ENCODE results near the gene GRB10. TPM values are rescaled to one million over a fixed set of nuclear protein-coding genes. Genes with fewer than 3 reads are reported as not detected.

GRB10 gene
- polyA plus RNA-seq, 1 donor from 2014 or later, result 78.4 TPM

DNA sequence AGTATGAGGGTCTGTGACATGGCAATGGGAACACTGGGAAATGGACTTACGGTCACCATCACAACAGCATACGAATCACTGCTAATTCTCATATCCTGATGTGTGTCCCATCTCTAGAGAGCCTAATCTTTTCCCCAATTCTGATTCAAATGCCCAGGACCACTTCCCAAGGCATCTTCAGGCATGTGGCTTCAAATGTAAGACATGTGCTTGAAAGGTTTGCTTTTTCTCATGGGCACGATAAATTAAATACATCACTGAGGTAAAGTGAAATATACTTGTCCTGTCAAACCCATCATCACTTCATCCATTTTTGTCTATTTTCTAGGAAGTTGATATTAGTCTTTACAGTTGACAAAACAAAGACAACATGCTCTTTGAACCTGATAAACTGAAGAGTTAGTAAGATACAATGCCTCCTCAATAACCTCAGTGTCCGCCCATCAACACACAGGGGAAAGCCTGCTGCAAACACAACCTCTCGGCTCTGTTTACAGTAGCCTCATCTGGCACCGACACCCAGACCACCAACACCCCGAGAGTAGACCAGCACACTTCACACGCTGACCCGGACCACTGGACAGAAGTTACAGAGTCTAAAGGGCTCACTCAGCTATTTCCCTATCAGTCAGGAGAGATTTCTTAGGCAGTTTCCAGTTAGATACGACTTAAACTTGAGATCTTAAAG lies 24.8 kb downstream of the GRB10 start:
- H3K36me3 ChIP-seq (ENCODE audit: insufficient read depth, low read length), result no peaks in the 10 kb centered on the region
- no peak overlapping the region for H3K4me2 ChIP-seq (ENCODE audit: low read length)
- no peaks in the 10 kb centered on the region for H3K9me3 ChIP-seq (ENCODE audit: low read length)
- H3K4me3 ChIP-seq (ENCODE audit: low read length), result no peak overlapping the region
- no peak for TF ChIP-seq MXI1 (conservative IDR thresholded peaks at IDR 0.05; ENCODE audit: poor library complexity, severe bottlenecking)
- no peak for TF ChIP-seq RAD21 (conservative IDR thresholded peaks at IDR 0.05)
- TF ChIP-seq, protein P1, sequence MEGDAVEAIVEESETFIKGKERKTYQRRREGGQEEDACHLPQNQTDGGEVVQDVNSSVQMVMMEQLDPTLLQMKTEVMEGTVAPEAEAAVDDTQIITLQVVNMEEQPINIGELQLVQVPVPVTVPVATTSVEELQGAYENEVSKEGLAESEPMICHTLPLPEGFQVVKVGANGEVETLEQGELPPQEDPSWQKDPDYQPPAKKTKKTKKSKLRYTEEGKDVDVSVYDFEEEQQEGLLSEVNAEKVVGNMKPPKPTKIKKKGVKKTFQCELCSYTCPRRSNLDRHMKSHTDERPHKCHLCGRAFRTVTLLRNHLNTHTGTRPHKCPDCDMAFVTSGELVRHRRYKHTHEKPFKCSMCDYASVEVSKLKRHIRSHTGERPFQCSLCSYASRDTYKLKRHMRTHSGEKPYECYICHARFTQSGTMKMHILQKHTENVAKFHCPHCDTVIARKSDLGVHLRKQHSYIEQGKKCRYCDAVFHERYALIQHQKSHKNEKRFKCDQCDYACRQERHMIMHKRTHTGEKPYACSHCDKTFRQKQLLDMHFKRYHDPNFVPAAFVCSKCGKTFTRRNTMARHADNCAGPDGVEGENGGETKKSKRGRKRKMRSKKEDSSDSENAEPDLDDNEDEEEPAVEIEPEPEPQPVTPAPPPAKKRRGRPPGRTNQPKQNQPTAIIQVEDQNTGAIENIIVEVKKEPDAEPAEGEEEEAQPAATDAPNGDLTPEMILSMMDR (IDR thresholded peaks at IDR 0.05; ENCODE audit: poor library complexity, severe bottlenecking), result no peak
- TF ChIP-seq POLR2AphosphoS5 (IDR thresholded peaks at IDR 0.05), result no peak
- TF ChIP-seq EZH2 (IDR thresholded peaks at IDR 0.05; ENCODE audit: borderline replicate concordance, insufficient read depth, low read length, poor library complexity, severe bottlenecking), result no peak
- no peak for TF ChIP-seq TAF1 (IDR thresholded peaks at IDR 0.05; ENCODE audit: low read depth)
- TF ChIP-seq SMC3 (conservative IDR thresholded peaks at IDR 0.05; ENCODE audit: poor library complexity), result no peak
- TF ChIP-seq EP300 (conservative IDR thresholded peaks at IDR 0.05; ENCODE audit: poor library complexity, severe bottlenecking), result no peak
- TF ChIP-seq, protein P2, sequence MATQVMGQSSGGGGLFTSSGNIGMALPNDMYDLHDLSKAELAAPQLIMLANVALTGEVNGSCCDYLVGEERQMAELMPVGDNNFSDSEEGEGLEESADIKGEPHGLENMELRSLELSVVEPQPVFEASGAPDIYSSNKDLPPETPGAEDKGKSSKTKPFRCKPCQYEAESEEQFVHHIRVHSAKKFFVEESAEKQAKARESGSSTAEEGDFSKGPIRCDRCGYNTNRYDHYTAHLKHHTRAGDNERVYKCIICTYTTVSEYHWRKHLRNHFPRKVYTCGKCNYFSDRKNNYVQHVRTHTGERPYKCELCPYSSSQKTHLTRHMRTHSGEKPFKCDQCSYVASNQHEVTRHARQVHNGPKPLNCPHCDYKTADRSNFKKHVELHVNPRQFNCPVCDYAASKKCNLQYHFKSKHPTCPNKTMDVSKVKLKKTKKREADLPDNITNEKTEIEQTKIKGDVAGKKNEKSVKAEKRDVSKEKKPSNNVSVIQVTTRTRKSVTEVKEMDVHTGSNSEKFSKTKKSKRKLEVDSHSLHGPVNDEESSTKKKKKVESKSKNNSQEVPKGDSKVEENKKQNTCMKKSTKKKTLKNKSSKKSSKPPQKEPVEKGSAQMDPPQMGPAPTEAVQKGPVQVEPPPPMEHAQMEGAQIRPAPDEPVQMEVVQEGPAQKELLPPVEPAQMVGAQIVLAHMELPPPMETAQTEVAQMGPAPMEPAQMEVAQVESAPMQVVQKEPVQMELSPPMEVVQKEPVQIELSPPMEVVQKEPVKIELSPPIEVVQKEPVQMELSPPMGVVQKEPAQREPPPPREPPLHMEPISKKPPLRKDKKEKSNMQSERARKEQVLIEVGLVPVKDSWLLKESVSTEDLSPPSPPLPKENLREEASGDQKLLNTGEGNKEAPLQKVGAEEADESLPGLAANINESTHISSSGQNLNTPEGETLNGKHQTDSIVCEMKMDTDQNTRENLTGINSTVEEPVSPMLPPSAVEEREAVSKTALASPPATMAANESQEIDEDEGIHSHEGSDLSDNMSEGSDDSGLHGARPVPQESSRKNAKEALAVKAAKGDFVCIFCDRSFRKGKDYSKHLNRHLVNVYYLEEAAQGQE (IDR thresholded peaks at IDR 0.05; ENCODE audit: borderline replicate concordance), result no peak
- peaks cover 70% of the 10 kb centered on the region for H3K79me2 ChIP-seq (replicated peaks; ENCODE audit: insufficient read depth, low read length)
- H3K27ac ChIP-seq (ENCODE audit: low read length), result no peak overlapping the region
- no peaks in the 10 kb centered on the region for H3K27me3 ChIP-seq (ENCODE audit: insufficient read depth, low read depth, low read length)
- H3F3A ChIP-seq (ENCODE audit: insufficient read depth, low read length, poor library complexity, severe bottlenecking), result no peaks in the 10 kb centered on the region
- H2AFZ ChIP-seq (ENCODE audit: low read depth, low read length), result no peak overlapping the region
- H4K20me1 ChIP-seq (ENCODE audit: insufficient read depth), result no peaks in the 10 kb centered on the region
- H3K9me2 ChIP-seq (ENCODE audit: insufficient read depth, low read length), result no peaks in the 10 kb centered on the region
- no peak overlapping the region for H3K9ac ChIP-seq (ENCODE audit: low read length)

DNA sequence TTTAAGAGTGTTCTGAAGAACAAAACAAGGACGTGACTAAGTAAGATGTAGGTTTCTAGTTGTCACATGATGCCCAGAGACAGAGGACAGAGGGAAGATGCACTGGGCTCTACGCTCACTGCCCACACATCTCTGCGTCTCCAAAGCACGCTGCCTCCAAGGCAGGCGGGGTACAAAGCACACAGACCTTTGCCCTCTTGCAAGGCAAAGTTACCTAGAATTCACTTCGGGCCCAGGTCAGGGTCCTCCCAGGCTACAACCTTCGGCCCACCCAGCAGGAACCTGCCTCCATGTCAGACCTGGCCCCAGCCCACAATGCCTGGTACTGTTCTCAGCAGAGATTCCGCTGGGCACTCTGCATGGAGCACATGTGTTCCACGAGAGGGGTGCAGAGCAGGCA lies 26.5 kb downstream of the GRB10 start:
- Histone ChIP-seq H3K4me3 (ENCODE audit: low read length) (no peak overlapping the region), H3K9me3 (ENCODE audit: low read length) (no peaks in the 10 kb centered on the region), H3K9me2 (ENCODE audit: insufficient read depth, low read length) (no peaks in the 10 kb centered on the region), H4K20me1 (ENCODE audit: insufficient read depth) (no peaks in the 10 kb centered on the region), H3K27me3 (ENCODE audit: insufficient read depth, low read depth, low read length) (no peaks in the 10 kb centered on the region), H3K27ac (ENCODE audit: low read length) (no peak overlapping the region), H2AFZ (ENCODE audit: low read depth, low read length) (no peak overlapping the region), H3K9ac (ENCODE audit: low read length) (no peak overlapping the region), H3K36me3 (ENCODE audit: insufficient read depth, low read length) (no peaks in the 10 kb centered on the region), H3F3A (ENCODE audit: insufficient read depth, low read length, poor library complexity, severe bottlenecking) (no peaks in the 10 kb centered on the region), H3K4me2 (ENCODE audit: low read length) (no peak overlapping the region), H3K79me2 (replicated peaks; ENCODE audit: insufficient read depth, low read length) (peaks cover 69% of the 10 kb centered on the region)
- TF ChIP-seq SMC3 (conservative IDR thresholded peaks at IDR 0.05; ENCODE audit: poor library complexity), result no peak
- no peak for TF ChIP-seq POLR2AphosphoS5 (IDR thresholded peaks at IDR 0.05)
- no peak for TF ChIP-seq RAD21 (conservative IDR thresholded peaks at IDR 0.05)
- no peak for TF ChIP-seq MXI1 (conservative IDR thresholded peaks at IDR 0.05; ENCODE audit: poor library complexity, severe bottlenecking)
- TF ChIP-seq EP300 (conservative IDR thresholded peaks at IDR 0.05; ENCODE audit: poor library complexity, severe bottlenecking), result no peak
- TF ChIP-seq EZH2 (IDR thresholded peaks at IDR 0.05; ENCODE audit: borderline replicate concordance, insufficient read depth, low read length, poor library complexity, severe bottlenecking), result no peak
- TF ChIP-seq, protein P1 (IDR thresholded peaks at IDR 0.05; ENCODE audit: poor library complexity, severe bottlenecking), result no peak
- no peak for TF ChIP-seq TAF1 (IDR thresholded peaks at IDR 0.05; ENCODE audit: low read depth)
- TF ChIP-seq, protein P2 (IDR thresholded peaks at IDR 0.05; ENCODE audit: borderline replicate concordance), result no peak
